Testis (tissue), 2 donors: Measurements from ENCODE around the gene QPRT.

ENCODE experiments used
- POLR2A ChIP-seq: fragments of 450-650 bp; IDR thresholded peaks from one replicate; pipeline ENCODE4 v1.6.1; 2017; ENCODE audit warnings: antibody characterized with exemption, mild to moderate bottlenecking, moderate library complexity
- TF ChIP-seq, protein P1 (sequence below), 3 experiments: fragments of 450-650 bp in 2 of 3; fragments of 200-600 bp in 1 of 3; sonication (generic) in 1 of 3; IDR thresholded peaks; one replicate each; pipeline ENCODE4 v1.5.1; 2016 to 2019; ENCODE audit warnings: antibody characterized with exemption in 3 of 3, mild to moderate bottlenecking in 2 of 3, moderate library complexity in 1 of 3

- TF ChIP-seq POLR2A, result no peak
- TF ChIP-seq, protein P1, sequence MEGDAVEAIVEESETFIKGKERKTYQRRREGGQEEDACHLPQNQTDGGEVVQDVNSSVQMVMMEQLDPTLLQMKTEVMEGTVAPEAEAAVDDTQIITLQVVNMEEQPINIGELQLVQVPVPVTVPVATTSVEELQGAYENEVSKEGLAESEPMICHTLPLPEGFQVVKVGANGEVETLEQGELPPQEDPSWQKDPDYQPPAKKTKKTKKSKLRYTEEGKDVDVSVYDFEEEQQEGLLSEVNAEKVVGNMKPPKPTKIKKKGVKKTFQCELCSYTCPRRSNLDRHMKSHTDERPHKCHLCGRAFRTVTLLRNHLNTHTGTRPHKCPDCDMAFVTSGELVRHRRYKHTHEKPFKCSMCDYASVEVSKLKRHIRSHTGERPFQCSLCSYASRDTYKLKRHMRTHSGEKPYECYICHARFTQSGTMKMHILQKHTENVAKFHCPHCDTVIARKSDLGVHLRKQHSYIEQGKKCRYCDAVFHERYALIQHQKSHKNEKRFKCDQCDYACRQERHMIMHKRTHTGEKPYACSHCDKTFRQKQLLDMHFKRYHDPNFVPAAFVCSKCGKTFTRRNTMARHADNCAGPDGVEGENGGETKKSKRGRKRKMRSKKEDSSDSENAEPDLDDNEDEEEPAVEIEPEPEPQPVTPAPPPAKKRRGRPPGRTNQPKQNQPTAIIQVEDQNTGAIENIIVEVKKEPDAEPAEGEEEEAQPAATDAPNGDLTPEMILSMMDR (IDR thresholded peaks at IDR 0.05), result no peak
These were observed 28.2 kb upstream of the QPRT start for GRCh38 chr16:29650771-29651170.
